ENCODE results near the gene CSTF1.
"Not testable (repeated sequence)": the region's sequence is repeated elsewhere in the genome, so short reads cannot be mapped to it uniquely, and the experiment has no call there.

CSTF1 gene

GRCh38 chr20:56409521-56409920 lies 17.1 kb downstream of the CSTF1 start:
- DNase-seq (ENCODE audit: low spot score): no peak

GRCh38 chr20:56409956-56410355 lies 17.5 kb downstream of the CSTF1 start:
- DNase-seq (ENCODE audit: low spot score): no peak

- not testable (repeated sequence) for DNase-seq (ENCODE audit: low spot score)
These were observed 18.8 kb downstream of the CSTF1 start for GRCh38 chr20:56411287-56411686.

GRCh38 chr20:56411759-56412472 lies 19.5 kb downstream of the CSTF1 start, which contains the start of gene CASS4:
Gene CASS4, plus strand, starts transcription at chr20:56412260. Its CDS starts 199 bp downstream, at chr20:56412459.
- DNase-seq (ENCODE audit: low spot score): no peak

- no peak for DNase-seq (ENCODE audit: low spot score)
These were observed 20.0 kb downstream of the CSTF1 start for GRCh38 chr20:56412473-56412790.

GRCh38 chr20:56412949-56413348 lies 20.5 kb downstream of the CSTF1 start:
- DNase-seq (ENCODE audit: low spot score): no peak

- DNase-seq (ENCODE audit: low spot score): no peak
These were observed 22.7 kb downstream of the CSTF1 start for GRCh38 chr20:56414842-56415765.

GRCh38 chr20:56417402-56417801 lies 25.0 kb downstream of the CSTF1 start:
- DNase-seq (ENCODE audit: low spot score): no peak

GRCh38 chr20:56417911-56418310 lies 25.5 kb downstream of the CSTF1 start:
- DNase-seq (ENCODE audit: low spot score): no peak

- no peak for DNase-seq (ENCODE audit: low spot score)
These were observed 26.0 kb downstream of the CSTF1 start for GRCh38 chr20:56418385-56418861.

GRCh38 chr20:56420028-56420427 lies 27.6 kb downstream of the CSTF1 start:
- DNase-seq (ENCODE audit: low spot score): no peak

GRCh38 chr20:56420940-56421688 lies 28.7 kb downstream of the CSTF1 start:
- DNase-seq (ENCODE audit: low spot score): no peak

- no peak for DNase-seq (ENCODE audit: low spot score)
These were observed 29.8 kb downstream of the CSTF1 start for GRCh38 chr20:56422076-56422823.

GRCh38 chr20:56422824-56423189 lies 30.4 kb downstream of the CSTF1 start:
- DNase-seq (ENCODE audit: low spot score): no peak

- DNase-seq (ENCODE audit: low spot score): no peak
These were observed 30.8 kb downstream of the CSTF1 start for GRCh38 chr20:56423211-56423610.

GRCh38 chr20:56423886-56424285 lies 31.4 kb downstream of the CSTF1 start:
- no peak for DNase-seq (ENCODE audit: low spot score)

- no peak for DNase-seq (ENCODE audit: low spot score)
These were observed 32.5 kb downstream of the CSTF1 start for GRCh38 chr20:56424931-56425330.

GRCh38 chr20:56426026-56426425 lies 33.6 kb downstream of the CSTF1 start:
- DNase-seq (ENCODE audit: low spot score): no peak

GRCh38 chr20:56426926-56427325 lies 34.5 kb downstream of the CSTF1 start:
- no peak for DNase-seq (ENCODE audit: low spot score)

- DNase-seq (ENCODE audit: low spot score): no peak
These were observed 35.4 kb downstream of the CSTF1 start for GRCh38 chr20:56427797-56428196.

GRCh38 chr20:56428410-56428809 lies 36.0 kb downstream of the CSTF1 start:
- DNase-seq (ENCODE audit: low spot score): no peak

- no peak for DNase-seq (ENCODE audit: low spot score)
These were observed 36.4 kb downstream of the CSTF1 start for GRCh38 chr20:56428881-56429280.
